K562 (cell line): ENCODE data around the gene YPEL1. TPM values are rescaled to one million over a fixed set of nuclear protein-coding genes. Genes with fewer than 3 reads are reported as not detected.
A peak's percentile ranks its signal among the peaks of the same experiment; 100 is the strongest.

Source experiments
- BHLHE40 ChIP-seq: IDR thresholded peaks from 2 replicates; pipeline ENCODE4 v1.6.1; 2011; ENCODE audit warnings: low read length, improper control_type of control experiment
- CREM ChIP-seq: IDR thresholded peaks from 2 replicates; pipeline ENCODE4 v1.6.1; 2014; ENCODE audit warnings: antibody characterized with exemption, low read depth
- CXXC5 ChIP-seq: fragments of 250-450 bp; sonication (Bioruptor Pico); IDR thresholded peaks from 2 replicates; pipeline ENCODE4 v1.8.0; 2022; ENCODE audit warnings: inconsistent platforms, mild to moderate bottlenecking, moderate library complexity
- DMBX1 ChIP-seq: fragments of 250-450 bp; sonication (Bioruptor Pico); IDR thresholded peaks from 2 replicates; pipeline ENCODE4 v1.8.0; 2022; ENCODE audit warnings: inconsistent platforms, mild to moderate bottlenecking, moderate library complexity, borderline replicate concordance
- FOSL1 ChIP-seq: fragments of 200-800 bp; sonication (Bioruptor generic); conservative IDR thresholded peaks from 2 replicates; pipeline ENCODE4 v1.6.1; 2016; ENCODE audit warnings: missing genetic modification characterization, missing compliant biosample characterization
- GATAD2A ChIP-seq: fragments of 450-650 bp; IDR thresholded peaks from 2 replicates; pipeline ENCODE4 v1.6.1; 2017
- MECOM ChIP-seq: fragments of 250-450 bp; sonication (Bioruptor Pico); IDR thresholded peaks from 2 replicates; pipeline ENCODE4 v1.8.0; 2022; ENCODE audit warnings: inconsistent platforms
- MED1 ChIP-seq: sonication (generic); formaldehyde crosslinking; IDR thresholded peaks from 2 replicates; pipeline ENCODE4 v1.8.1; 2023; ENCODE audit warnings: missing genetic modification reagents, borderline replicate concordance
- MNT ChIP-seq, 2 experiments: fragments of 450-650 bp; conservative IDR thresholded peaks; 2 replicates each; pipeline ENCODE4 v1.6.1; 2017; ENCODE audit warnings: mild to moderate bottlenecking in 2 of 2, moderate library complexity in 2 of 2
- NR2F6 ChIP-seq: fragments of 450-650 bp; formaldehyde crosslinking; IDR thresholded peaks from 2 replicates; pipeline ENCODE4 v1.4.0; 2020; ENCODE audit warnings: mild to moderate bottlenecking
- POLR2A ChIP-seq: fragments of 450-650 bp; conservative IDR thresholded peaks from 2 replicates; pipeline ENCODE4 v1.6.1; 2016
- PYGO2 ChIP-seq: fragments of 450-650 bp; IDR thresholded peaks from 2 replicates; pipeline ENCODE4 v1.6.1; 2016; ENCODE audit warnings: mild to moderate bottlenecking, missing genetic modification characterization, moderate library complexity, missing compliant biosample characterization
- SMC3 ChIP-seq: conservative IDR thresholded peaks from 2 replicates; pipeline ENCODE4 v1.6.1; 2011; ENCODE audit warnings: low read depth, low read length, improper control_type of control experiment; ENCODE audit not compliant: insufficient read depth
- SRF ChIP-seq, 2 experiments: fragments of 250-450, 450-650 bp in 1 of 2; sonication (Bioruptor Pico) in 1 of 2; sonication (generic) in 1 of 2; formaldehyde crosslinking; IDR thresholded peaks; 2 replicates each; pipeline versions ENCODE4 v1.5.0 to v1.5.1; 2020 to 2022; ENCODE audit warnings: mild to moderate bottlenecking in 1 of 2, missing genetic modification reagents in 1 of 2
- SUPT5H ChIP-seq: fragments of 450-650 bp; IDR thresholded peaks from 2 replicates; pipeline ENCODE4 v1.6.1; 2016
- TEAD4 ChIP-seq, 2 experiments: sonication (generic) in 1 of 2; formaldehyde crosslinking in 1 of 2; IDR thresholded peaks; 2 replicates each; pipeline versions ENCODE4 v1.6.1 to v1.8.0; 2012 to 2022; ENCODE audit warnings: borderline replicate concordance in 1 of 2, inconsistent platforms in 1 of 2, low read length in 1 of 2, mild to moderate bottlenecking in 1 of 2, missing genetic modification reagents in 1 of 2
- ZNF143 ChIP-seq: sonication (generic); formaldehyde crosslinking; IDR thresholded peaks from 2 replicates; pipeline ENCODE4 v1.9.0; 2022; ENCODE audit warnings: mild to moderate bottlenecking, missing genetic modification reagents
- ZNF217 ChIP-seq: sonication (generic); formaldehyde crosslinking; IDR thresholded peaks from 2 replicates; pipeline ENCODE4 v1.8.0; 2022; ENCODE audit warnings: mild to moderate bottlenecking, missing genetic modification reagents
- ZNF561 ChIP-seq: fragments of 450-650 bp; formaldehyde crosslinking; conservative IDR thresholded peaks from 2 replicates; pipeline ENCODE4 v1.4.0; 2020; ENCODE audit warnings: mild to moderate bottlenecking, moderate library complexity
- ZNF785 ChIP-seq: fragments of 250-450 bp; sonication (Bioruptor Pico); IDR thresholded peaks from 2 replicates; pipeline ENCODE4 v1.4.0; 2020; ENCODE audit warnings: mild to moderate bottlenecking
- ZNF830 ChIP-seq: fragments of 250-450 bp; sonication (Bioruptor Pico); IDR thresholded peaks from 2 replicates; pipeline ENCODE4 v1.5.0; 2021; ENCODE audit warnings: mild to moderate bottlenecking
- polyA plus RNA-seq, 8 experiments: library from polyadenylated mRNA; depleted of rRNA in 4 of 8; stranded (reverse) in 5 of 8; unstranded in 3 of 8; fragments of >200 nt; fragmentation: Nextera tagmentation in 2 of 8; fragmentation: Illumina TruSeq in 1 of 8; extraction: Ambion mirVana in 2 of 8; extraction: Trizol in 1 of 8; gene quantifications; 2 replicates each; pipeline versions ENCODE4 v1.2.1 to v1.2.3, GENCODE V29; 2011 to 2014; ENCODE audit warnings: inconsistent platforms in 1 of 8, missing spikeins in 1 of 8
- total RNA-seq, 7 experiments: library from RNA; depleted of rRNA in 6 of 7; stranded (reverse); fragments of >200 nt in 6 of 7; fragmentation: Illumina TruSeq in 2 of 7; extraction: Trizol in 2 of 7; gene quantifications; 2 replicates each; pipeline versions ENCODE4 v1.2.1 to v1.2.3, GENCODE V29; 2011 to 2021; ENCODE audit warnings: low replicate concordance in 1 of 7
- TF ChIP-seq, protein P1 (sequence below): sonication (generic); formaldehyde crosslinking; IDR thresholded peaks from 2 replicates; pipeline ENCODE4 v1.8.1; 2023; ENCODE audit warnings: mild to moderate bottlenecking, missing genetic modification reagents
- TF ChIP-seq, protein P2 (sequence below): IDR thresholded peaks from 3 replicates; pipeline ENCODE4 v1.6.1; 2011; ENCODE audit warnings: borderline replicate concordance, mild to moderate bottlenecking; ENCODE audit not compliant: insufficient read length, insufficient read depth
- TF ChIP-seq, protein P3 (sequence below): fragments of 250-450 bp; sonication (Bioruptor Pico); IDR thresholded peaks from 2 replicates; pipeline ENCODE4 v1.8.0; 2022; ENCODE audit warnings: moderate library complexity, mild to moderate bottlenecking, inconsistent platforms

The YPEL1 gene
- total and polyA plus RNA-seq, 9 of the 15 experiments (the other 6 are each of a cell fraction or from before 2014, with no cell fraction given) = 0.07 to 2.2 (median 0.46) TPM

DNA sequence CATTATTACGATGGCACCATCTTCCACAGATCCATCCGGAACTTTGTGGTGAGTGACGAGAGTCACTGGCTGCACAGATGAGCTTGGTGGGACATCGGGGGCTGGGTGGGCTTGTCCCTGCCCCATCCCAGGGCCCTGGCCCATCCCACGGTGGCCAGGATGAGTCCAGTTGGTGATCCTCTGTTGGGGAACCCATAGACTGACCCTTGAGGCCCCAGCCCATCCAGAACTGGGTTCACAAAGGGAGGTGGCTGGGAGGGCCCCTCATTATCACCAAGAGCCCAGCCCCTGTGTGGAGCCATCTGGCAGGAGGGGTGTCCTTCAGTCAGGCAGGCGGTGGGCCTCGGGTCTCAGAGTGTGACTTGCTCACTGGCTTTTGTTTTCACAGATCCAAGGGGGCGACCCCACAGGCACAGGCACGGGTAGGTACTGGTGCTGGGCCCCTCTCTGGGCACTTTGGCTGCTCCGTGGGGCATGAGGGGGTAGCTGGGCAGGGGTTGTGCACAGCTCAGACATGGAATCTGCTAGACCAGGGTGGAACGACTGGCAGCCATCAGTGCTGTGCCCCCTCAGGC lies 47.8 kb downstream of the YPEL1 start (continued):
- peak; percentile 40; the same call in 1 of the 2 replicates for TF ChIP-seq NR2F6
- no peak; the same call in 1 of the 2 replicates for TF ChIP-seq SUPT5H
- peak; percentile 93; the same call in 1 of the 2 replicates for TF ChIP-seq MED1
- no peak for TF ChIP-seq CREM
- no peak for TF ChIP-seq PYGO2 (tag)
- no peak for TF ChIP-seq ZNF143 (CRISPR knock-in tag)
- no peak for TF ChIP-seq MNT (conservative IDR thresholded peaks at IDR 0.05)
- TF ChIP-seq ZNF561 (CRISPR knock-in tag) = 0 out of 2 replicates have a peak, but pooled peaks have one; percentile 6
- no peak for TF ChIP-seq BHLHE40
- TF ChIP-seq DMBX1 = no peak
- no peak for TF ChIP-seq TEAD4 (IDR thresholded peaks at IDR 0.05; ENCODE audit: low read length)
- TF ChIP-seq TEAD4 (CRISPR knock-in tag; IDR thresholded peaks at IDR 0.05; ENCODE audit: borderline replicate concordance) = peak; percentile 74; the same call in 1 of the 2 replicates
- TF ChIP-seq SRF (CRISPR knock-in tag; IDR thresholded peaks at IDR 0.05) = 0 out of 4 replicates have a peak, but pooled peaks of 1 of the 2 experiments have one; percentile 30
- TF ChIP-seq, protein P1, sequence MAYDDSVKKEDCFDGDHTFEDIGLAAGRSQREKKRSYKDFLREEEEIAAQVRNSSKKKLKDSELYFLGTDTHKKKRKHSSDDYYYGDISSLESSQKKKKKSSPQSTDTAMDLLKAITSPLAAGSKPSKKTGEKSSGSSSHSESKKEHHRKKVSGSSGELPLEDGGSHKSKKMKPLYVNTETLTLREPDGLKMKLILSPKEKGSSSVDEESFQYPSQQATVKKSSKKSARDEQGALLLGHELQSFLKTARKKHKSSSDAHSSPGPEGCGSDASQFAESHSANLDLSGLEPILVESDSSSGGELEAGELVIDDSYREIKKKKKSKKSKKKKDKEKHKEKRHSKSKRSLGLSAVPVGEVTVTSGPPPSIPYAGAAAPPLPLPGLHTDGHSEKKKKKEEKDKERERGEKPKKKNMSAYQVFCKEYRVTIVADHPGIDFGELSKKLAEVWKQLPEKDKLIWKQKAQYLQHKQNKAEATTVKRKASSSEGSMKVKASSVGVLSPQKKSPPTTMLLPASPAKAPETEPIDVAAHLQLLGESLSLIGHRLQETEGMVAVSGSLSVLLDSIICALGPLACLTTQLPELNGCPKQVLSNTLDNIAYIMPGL (CRISPR knock-in tag) = no peak
- TF ChIP-seq, protein P2, sequence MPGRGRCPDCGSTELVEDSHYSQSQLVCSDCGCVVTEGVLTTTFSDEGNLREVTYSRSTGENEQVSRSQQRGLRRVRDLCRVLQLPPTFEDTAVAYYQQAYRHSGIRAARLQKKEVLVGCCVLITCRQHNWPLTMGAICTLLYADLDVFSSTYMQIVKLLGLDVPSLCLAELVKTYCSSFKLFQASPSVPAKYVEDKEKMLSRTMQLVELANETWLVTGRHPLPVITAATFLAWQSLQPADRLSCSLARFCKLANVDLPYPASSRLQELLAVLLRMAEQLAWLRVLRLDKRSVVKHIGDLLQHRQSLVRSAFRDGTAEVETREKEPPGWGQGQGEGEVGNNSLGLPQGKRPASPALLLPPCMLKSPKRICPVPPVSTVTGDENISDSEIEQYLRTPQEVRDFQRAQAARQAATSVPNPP = no peak
- TF ChIP-seq SMC3 = no peak
- TF ChIP-seq, protein P3, sequence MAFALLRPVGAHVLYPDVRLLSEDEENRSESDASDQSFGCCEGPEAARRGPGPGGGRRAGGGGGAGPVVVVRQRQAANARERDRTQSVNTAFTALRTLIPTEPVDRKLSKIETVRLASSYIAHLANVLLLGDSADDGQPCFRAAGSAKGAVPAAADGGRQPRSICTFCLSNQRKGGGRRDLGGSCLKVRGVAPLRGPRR (CRISPR knock-in tag) = peak; percentile 69; the same call in 1 of the 2 replicates
- TF ChIP-seq ZNF785 (CRISPR knock-in tag) = 0 out of 2 replicates have a peak, but pooled peaks have one; percentile 64
- TF ChIP-seq FOSL1 = no peak
- no peak for TF ChIP-seq MECOM (CRISPR knock-in tag)
- no peak for TF ChIP-seq CXXC5
- TF ChIP-seq GATAD2A = no peak
- no peak for TF ChIP-seq ZNF217 (CRISPR knock-in tag)
- peak; percentile 56; the same call in 1 of the 2 replicates for TF ChIP-seq POLR2A
- 0 out of 2 replicates have a peak, but pooled peaks have one; percentile 71 for TF ChIP-seq ZNF830 (CRISPR knock-in tag)
